NCI-H2196 treated with DMSO at 0.1 percent for 48 hours (cell line): ENCODE measurements around the gene APP.
"Not testable (repeated sequence)": the region's sequence is repeated elsewhere in the genome, so short reads cannot be mapped to it uniquely, and the experiment has no call there.

Experiments used
- DNase-seq: peaks from one replicate; lab custom pipeline; 2025; ENCODE audit not compliant: unreplicated experiment; lab: John Stamatoyannopoulos, UW

Gene APP

GRCh38 chr21:26165331-26165730, 5.2 kb downstream of the APP start:
- DNase-seq = no peak

GRCh38 chr21:26164311-26164710, 6.3 kb downstream of the APP start:
- DNase-seq = no peak

GRCh38 chr21:26162081-26162480, 8.5 kb downstream of the APP start:
- no peak for DNase-seq

GRCh38 chr21:26159869-26160268, 10.7 kb downstream of the APP start:
- DNase-seq = no peak

- DNase-seq = no peak
Measured at GRCh38 chr21:26157801-26158200, 12.8 kb downstream of the APP start.

GRCh38 chr21:26154753-26155152, 15.8 kb downstream of the APP start:
- DNase-seq = no peak

GRCh38 chr21:26153758-26154157, 16.8 kb downstream of the APP start:
- no peak for DNase-seq

- no peak for DNase-seq
Measured at GRCh38 chr21:26148840-26149354, 21.7 kb downstream of the APP start.

GRCh38 chr21:26148071-26148839, 22.3 kb downstream of the APP start:
- DNase-seq = no peak

GRCh38 chr21:26147535-26147934, 23.0 kb downstream of the APP start:
- no peak for DNase-seq

GRCh38 chr21:26146681-26147080, 23.9 kb downstream of the APP start:
- DNase-seq = no peak

GRCh38 chr21:26144031-26144430, 26.5 kb downstream of the APP start:
- no peak for DNase-seq

GRCh38 chr21:26142363-26142762, 28.2 kb downstream of the APP start:
- no peak for DNase-seq

GRCh38 chr21:26140926-26141325, 29.6 kb downstream of the APP start:
- no peak for DNase-seq

GRCh38 chr21:26140164-26140579, 30.4 kb downstream of the APP start:
- DNase-seq = no peak

- DNase-seq = no peak
Measured at GRCh38 chr21:26138615-26139257, 31.8 kb downstream of the APP start.

- DNase-seq = no peak
Measured at GRCh38 chr21:26137379-26138060, 33.0 kb downstream of the APP start.

- no peak for DNase-seq
Measured at GRCh38 chr21:26136671-26137070, 33.9 kb downstream of the APP start.

GRCh38 chr21:26135520-26135919, 35.0 kb downstream of the APP start:
- no peak for DNase-seq

GRCh38 chr21:26131554-26131953, 39.0 kb downstream of the APP start:
- no peak for DNase-seq

- DNase-seq = not testable (repeated sequence)
Measured at GRCh38 chr21:26131053-26131452, 39.5 kb downstream of the APP start.
